HG02970 (cell line): ENCODE data around the gene PRDM16.
"Not testable (repeated sequence)": the region's sequence is repeated elsewhere in the genome, so short reads cannot be mapped to it uniquely, and the experiment has no call there.

Experiments
- ATAC-seq: cut with Tn5 transposase; IDR thresholded peaks from one replicate; pipeline ENCODE4 v1.9.1; 2021; ENCODE audit warnings: mild to moderate bottlenecking, moderate library complexity, moderate number of reproducible peaks; ENCODE audit not compliant: unreplicated experiment, low FRiP score

PRDM16 gene

DNA sequence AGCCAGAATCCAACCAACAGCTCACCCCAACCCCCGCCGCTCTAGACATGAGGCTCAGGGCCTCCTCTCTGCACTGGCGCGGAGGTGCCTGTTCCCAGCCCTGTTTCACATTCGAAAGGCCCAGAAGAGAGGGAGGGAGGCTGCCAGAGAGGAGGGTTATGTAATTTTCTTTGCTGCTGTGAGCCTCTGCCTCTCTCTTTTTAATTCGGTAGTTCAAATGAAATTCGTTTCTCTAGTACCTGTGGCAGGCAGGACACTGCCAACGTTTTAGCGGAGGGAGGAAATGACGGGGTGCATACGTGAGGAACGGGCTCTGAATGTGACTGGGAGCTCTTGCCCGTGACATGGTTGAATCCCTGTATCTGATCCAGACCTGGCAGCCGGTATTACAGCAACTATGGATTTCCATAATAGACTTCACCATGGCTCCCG lies 9.4 kb downstream of the PRDM16 start:
- no peak for ATAC-seq

DNA sequence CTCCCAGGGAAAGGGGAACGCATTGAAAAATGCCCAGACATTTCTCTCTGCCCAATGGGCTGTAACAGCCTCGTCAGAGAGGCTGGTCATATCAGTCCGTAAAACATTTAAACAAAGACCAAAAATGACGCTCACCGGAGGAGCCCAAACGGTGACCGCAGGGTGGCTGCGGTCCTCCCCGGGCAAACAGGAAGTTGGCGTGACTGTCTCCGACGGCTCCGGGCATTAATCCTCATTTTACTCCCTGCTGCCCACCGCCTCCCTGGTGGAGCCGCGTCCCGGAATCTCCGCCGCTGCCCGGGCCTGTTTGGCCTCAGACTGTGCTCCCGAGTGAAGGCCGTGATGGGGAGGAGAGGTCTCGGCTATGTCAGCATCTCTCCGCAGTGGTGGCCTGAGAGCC lies 9.9 kb downstream of the PRDM16 start:
- no peak for ATAC-seq

DNA sequence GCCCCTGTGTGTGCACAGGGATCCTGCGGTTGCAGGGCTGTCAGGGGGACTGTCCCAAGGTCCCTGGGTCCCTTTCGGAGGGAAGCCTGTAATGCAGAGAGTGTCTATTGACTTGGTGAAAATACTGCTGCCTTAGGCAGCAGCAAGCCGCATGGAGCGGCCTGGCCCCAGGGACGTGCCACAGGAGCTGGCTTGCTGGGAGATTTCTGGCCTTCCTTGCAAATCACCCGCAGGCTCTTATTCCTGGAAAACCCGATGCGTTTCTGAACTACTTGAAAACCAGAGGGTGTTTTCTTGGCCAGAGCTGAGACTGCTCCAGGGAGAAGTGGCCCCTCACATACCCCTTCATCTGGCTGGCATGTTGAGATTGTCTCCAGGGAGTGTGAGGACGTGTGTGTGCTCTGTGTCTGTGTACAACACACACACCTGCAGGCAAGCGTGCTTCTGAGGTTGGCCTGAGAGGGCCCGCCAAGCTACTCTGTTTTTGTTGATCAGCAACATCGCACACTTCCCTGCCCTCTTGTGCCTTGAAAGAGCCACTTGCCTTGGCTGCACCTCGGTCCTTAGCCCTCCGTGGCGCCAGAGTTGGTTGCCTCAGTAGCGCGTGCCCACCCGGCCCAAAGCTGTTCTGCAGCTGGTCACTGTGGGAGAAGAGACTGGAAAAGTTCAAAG lies 10.5 kb downstream of the PRDM16 start:
- no peak for ATAC-seq

DNA sequence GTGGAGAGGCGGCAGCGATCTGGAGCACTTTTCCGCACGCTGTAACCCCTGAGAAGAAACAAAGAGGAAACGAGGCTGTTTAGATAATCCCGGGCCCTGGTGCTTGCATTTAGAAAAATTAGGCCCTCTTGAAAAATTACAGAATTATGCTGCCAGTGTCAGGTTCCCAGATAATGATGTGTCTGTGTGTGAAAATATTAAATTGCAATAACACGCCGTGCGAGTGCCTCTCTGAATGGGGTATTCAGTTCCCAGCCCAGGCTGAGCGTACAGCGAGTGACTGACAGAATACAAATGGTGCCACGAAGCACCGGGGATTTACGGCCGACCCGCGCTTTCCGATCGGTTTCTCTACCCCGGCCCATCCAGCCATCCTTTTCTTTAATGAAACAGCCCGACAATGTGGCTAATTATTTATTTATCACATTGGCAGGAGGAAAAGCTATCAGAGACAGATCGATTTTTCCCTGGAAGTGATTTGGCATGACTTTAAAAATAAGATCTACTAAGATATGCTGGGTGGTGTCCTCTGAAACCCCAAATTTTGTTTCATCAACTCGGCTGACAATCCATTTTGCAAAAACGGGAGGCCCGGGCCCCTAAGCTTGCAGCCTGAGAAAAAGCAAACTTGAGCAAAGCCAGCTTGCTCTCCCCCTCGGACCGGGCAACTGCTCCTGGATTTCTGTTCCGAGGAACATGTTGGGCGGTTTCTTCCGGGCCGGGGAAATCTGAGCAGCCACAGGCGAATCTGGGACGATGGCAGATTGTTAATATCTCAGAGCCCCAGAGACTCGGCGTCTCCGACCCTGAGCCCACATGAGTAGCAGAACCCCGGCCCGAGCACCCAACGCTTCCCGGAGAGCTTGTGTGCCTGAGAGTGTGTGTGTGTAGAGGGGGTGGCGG lies 11.3 kb downstream of the PRDM16 start:
- no peak for ATAC-seq

DNA sequence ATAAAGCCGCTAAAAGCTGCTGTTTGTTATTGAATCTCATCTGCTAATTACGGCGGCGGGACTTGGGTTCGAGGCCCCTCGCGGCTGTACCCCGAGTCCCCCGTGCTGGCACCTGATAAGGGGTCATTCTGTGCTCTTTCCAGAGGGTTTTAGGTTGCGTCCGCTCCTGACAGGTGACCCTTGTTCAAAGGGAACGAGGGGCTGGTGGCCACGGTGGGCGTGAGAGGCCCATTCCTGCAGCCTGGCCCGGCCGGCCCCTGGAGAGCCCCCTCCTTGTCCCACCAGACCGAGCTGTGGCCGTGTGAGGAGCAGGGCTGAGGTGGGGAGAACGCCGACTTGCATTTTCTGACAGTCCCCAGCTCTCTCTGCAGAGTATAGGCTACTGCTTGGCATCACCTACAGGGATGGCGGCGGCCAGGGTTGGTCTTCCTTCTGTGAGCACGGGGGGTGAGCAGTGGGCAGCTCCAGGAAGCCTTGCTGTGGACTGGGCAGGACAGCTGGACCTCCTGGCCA lies 12.2 kb downstream of the PRDM16 start:
- no peak for ATAC-seq

DNA sequence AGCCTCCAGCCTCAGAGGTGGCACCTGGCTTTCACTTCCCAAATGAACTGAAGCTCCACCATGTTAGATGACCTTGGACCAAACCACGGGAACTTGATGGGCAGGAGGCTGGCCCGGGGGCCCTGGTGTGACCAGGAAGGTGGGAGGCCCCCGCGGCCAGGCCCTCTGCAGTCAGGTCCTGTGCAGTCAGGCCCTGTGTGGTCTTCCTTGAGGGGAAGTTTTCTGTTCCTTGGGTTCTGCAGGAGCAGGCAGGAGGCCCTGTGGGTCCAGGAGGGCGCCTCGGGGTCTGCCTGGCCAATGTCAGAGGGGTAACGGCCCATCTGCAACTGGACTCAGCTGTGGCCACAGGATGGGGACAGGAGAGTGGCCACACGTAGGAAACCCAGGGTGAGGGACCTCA lies 13.0 kb downstream of the PRDM16 start:
- no peak for ATAC-seq

DNA sequence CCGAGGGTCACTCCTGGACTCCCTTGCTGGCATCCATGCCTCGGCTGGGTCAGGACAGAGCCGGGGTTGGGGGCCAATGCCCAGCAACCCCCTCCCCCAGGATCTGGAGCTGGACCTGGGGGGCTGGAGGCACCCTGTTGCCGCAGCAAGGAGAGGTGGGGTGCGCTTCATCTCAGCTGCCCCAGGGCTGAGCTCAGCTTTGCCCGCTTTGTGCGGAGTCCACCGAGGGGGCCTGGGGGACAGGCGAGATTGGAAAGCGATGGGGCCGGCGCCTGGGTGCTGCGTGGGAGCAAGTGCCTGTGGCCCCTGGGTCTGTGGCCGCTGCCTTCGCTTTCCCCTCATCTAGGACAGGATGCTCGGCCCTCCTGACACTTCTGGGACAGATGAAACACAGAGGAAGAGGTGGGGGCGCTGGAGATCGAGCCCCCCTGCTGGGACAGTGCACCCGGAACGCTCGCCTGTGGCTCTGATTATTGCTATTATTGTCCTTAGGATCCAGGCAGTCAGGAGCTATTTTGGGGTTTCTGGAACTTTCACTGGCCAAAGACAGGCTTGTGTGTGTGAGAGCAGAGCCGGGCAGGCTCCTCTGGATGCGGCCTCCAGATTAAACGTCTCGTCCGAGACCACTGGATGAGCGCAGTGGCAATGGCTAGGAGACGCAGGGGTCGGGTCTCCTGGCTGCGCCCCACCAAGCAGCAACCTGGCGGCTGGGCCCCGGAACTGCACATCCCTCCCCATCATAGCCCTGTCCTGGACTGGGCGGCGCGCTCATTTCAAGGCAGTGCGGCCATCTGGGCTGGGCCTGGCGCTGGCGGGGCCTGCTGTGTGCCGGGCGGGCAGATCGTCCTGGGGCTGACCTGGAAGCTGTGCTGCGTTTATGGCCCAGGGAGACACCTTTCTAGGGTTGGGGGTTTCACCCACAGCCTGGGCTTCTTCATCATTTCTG lies 13.8 kb downstream of the PRDM16 start:
- ATAC-seq: no peak

DNA sequence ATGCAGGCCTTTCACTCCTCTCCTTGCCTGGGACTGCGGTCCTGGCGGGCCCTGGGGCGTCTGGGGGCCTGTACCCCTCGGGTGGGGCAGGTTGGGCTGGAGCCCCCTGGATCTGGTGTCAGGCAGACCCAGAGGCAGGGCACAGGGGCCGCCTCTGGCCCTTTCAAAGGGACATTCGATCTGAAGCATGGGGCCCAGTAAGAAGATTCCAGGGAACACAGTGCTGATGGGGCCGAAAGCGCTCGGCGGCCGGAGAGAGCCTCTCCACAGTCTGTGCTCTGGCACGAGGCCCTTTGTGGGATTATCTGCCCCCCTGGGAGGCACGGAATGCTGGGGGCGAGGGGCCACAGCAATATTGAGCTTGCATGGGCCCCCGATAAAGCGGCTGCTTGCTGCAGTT lies 15.2 kb downstream of the PRDM16 start:
- ATAC-seq: no peak

DNA sequence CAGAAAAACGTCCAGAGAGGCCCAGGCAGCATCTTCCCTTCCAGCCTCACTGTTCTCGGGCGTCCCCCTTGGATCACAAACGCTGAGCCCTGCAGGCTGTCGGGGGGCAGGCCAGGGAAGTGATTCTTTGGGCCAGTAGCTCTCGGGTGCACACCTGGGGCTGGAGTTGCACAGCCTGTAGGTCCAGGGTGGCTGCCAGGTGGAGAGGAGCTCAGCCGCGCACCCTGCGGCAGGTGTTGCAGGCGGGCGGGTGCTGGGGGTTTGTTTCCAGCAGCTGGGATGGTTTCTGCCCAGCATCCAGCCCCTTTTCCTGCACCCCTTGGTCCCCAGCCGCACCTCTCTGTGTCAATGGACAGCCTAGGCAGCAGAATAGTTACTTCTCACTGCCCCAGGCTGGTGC lies 15.7 kb downstream of the PRDM16 start:
- no peak for ATAC-seq

DNA sequence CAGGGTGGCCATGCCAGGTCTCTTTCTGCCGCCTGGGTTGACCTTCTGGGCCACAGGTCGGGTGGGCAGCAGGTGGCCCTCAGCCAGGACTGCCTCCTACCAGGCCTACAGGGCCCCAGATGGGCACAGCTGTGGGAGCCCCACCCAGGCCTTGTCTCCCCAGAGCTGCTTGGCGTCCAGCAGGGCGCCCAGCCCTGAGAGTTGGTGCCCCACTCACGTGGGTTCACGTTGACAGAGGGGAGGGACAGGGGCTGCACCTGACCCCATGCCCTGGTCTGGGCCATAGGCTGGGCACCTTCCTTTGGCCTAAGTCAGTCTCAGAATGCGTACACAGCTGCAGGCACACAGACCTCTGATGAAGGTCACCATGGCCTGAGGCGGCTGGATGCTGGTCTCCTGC lies 16.7 kb downstream of the PRDM16 start:
- no peak for ATAC-seq

DNA sequence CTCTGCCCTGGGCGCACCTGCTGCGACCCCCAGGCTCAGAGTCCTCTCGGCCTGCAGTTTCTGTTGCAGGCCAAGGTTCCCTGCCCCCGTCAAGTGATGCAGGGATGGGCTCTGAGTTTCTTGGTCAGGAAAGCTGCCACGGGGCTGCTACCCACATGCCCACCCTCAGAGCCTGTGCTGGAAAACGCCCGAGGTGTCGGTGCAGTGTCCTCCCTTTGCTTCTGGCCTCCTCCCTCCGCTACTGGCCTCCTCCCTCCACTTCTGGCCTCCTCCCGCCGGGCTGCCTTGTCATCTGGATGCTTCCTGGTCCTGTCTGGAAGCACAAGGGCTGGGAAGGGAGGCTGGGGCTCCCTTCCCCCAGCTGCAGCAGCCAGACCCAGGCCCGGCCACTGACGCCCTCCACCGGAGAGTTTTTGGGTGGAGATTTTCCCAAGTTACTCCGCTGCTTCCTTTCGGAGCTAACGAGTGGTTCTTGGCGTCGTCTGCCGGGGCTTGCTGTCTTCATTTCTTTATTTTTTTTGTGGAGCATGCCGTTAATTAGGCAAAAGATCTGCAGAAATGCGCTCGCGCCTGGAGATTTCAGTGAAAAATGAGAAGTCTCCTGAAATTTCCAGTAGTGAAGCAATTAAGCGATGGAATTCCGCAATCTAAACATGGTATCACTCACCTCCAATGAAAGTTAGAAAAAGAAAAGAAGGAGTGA lies 17.4 kb downstream of the PRDM16 start:
- ATAC-seq: no peak

DNA sequence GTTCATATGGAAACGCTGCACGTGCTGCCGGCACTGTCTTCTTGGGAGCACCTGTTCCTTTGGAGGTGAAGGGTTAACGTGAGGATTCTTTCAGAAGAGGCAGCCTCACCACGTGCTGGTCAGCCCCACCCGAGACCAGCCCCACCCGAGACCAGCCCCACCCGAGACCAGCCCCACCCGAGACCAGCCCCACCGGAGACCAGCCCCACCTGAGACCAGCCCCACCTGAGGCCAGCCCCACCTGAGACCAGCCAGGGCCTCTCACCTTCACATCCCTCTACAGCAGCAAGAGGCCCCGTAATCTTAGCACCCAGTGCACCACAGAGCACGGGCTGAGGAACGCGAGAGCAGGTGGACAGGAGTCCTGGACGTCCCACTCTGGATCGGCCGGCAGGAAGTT lies 18.0 kb downstream of the PRDM16 start:
- no peak for ATAC-seq

DNA sequence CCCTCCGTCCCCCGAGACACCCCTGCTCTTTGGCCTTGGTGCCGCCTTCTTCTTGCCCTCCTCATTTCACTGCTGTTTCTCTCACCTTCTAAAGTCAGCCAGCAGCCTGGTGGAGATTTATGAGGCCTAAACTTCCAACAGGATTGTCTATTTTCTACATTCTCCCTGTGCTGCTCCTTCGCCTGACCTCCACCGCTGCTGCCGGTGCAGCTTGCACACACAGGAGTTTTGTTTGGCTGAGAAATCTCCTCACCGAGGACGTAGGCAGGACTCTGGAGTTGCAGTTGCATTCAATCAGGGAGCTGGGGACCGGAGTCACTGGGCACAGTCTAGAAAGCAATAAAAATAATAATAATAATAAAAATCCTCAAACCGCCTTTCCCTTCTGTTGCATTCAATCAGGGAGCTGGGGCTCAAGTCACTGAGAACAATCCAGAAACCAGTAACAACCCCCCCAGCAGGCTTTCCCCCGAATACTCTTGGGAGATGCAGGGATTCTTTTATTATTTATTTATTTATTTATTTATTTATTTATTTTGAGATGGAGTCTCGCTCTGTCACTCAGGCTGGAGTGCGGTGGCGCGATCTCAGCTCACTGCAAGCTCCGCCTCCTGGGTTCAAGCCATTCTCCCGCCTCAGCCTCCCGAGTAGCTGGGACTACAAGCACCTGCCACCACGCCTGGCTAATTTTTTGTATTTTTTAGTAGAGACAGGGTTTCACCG lies 19.1 kb downstream of the PRDM16 start:
- ATAC-seq: not testable (repeated sequence)

DNA sequence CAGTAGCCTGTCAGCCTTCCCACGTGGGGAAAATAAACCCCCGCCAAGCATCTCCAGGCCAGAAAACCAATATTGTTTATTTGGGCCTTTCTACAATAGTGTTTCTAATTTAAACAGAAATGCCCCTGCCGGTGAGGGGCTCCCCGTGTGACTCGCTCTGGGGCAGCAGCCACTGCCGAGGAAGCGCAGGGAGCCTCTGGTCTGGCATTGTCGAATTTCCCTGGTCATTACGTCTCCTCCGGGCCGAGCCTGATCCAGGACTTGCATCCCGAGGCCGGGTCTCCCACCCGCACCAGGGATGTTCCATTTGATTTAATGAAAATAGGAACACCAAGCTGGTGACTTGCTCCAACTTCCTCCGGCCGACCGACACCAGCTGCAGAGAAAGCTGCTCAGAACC lies 20.5 kb downstream of the PRDM16 start:
- no peak for ATAC-seq

DNA sequence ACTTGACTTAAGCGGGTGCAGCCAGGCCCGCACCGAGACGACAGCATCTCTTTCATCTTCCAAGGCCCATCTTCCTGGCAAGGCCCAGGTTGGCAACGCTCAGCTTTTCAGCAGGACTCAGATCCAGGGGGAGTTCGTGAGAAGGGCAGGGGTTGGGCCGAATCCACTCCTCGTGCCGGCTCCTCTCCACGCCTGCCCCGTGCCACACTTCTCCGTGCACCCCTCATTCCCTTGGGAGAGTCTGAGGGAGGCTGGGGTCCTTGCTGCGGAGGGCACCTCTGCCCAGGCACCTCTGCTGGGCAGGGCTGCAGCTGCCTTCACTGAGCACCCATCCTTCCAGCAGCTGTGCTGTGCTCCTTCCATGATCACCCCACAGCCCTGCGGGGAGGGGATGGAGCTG lies 22.3 kb downstream of the PRDM16 start:
- no peak for ATAC-seq

DNA sequence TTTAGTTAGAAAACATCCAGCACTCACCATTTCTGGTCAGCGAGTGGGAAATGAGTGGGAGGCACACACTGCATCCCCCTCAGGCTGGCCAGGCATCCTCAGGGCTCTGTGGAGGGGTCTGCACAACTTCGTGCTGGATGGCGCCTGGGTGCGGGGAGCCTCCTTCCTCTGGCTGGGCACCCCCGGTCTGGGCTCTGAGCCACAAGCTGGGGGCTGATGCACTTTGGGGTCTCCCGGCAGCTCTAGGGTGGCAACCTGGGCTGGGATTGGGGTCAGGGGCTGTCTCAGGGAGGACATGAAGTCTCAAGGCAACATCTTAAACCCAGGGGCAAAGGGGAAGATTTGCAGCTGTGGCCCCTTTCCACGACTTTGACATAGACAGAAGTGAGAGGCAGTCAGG lies 23.5 kb downstream of the PRDM16 start:
- no peak for ATAC-seq

DNA sequence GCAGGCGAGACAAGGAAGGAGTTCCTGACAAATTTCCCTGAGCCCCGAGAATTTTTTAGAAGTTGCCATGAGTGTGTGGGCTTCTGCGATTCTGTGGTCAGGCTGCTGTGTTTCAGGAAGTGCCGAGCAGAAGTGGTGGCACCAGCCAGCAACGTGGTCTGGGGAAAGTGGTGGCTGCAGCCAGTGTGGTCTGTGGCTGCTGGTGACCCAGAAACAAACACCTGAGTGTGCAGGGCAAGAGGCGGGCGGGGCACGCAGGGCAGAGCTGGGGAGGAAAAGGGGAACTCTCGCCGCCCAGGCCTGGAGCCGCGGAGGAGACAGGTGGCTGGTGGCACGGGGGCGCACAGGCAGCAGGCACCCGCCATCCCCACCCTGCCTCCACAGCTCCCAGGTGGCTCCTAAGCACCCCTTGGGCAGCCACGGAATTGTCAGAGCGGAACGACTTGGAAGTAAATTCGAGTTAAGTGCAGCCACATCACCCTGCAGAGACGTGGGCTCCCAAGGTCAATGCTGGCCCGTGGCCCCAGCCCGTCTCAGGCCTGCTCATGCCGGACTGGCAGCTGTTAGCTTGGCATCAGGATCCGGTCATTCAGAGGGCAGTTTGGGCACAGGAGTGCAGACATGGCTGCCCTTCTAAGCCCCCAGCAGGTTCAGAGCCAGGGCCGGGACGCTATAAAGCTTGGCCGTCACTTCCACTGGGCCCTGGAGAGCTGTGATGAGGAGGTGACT lies 25.1 kb downstream of the PRDM16 start:
- no peak for ATAC-seq

DNA sequence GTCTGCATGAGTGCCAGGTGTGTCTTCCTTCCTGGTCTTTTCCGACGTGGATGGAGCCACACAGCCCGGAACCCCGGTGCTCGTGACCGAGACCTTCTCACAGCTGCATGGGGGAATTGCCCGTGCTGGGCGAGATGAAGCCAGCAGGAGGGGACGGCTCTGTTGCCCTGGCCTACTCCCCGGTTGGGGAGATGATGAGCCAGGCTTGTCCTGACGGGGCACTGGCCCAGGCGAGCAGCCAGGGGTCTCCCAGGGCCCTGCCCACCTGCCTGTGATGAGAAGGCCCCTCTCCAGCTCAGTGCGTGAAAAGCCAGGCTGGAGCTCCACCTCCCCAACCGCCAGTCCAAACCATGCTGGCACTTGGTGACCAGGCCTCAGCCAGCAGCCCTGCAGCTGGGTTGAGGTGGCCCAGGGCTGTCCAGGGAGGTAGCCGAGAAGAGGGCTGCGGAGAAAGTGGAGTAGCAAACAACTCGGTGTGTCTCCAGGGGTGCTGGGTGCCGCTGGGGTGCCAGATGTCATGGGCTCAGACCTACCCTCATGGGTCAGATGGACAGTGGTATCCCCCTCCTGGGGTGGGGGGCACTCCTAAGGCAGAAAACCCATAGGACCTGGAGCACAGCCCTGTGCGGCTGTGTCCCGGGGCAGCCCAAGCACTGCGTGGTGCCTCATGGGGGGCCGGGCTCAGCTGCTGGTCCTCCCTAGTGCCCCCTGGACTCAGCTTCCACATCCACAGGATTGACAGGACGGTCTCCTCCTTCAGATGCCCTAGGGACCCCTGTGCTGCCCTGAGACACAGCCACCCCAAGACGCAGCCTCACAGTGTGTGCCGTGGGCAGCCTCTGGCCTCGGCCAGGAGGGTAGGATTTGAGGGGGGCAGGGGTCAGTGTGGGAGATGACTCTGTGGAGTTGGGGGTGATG lies 26.1 kb downstream of the PRDM16 start:
- ATAC-seq: no peak
